GM18498 (cell line): Measurements from ENCODE around the gene XPO1.
"Not testable (repeated sequence)": the region's sequence is repeated elsewhere in the genome, so short reads cannot be mapped to it uniquely, and the experiment has no call there.

ENCODE experiments used
- ATAC-seq: cut with Tn5 transposase; IDR thresholded peaks from one replicate; pipeline ENCODE4 v1.9.1; 2021; ENCODE audit warnings: mild to moderate bottlenecking, moderate library complexity; ENCODE audit not compliant: unreplicated experiment

XPO1 gene, protein sequence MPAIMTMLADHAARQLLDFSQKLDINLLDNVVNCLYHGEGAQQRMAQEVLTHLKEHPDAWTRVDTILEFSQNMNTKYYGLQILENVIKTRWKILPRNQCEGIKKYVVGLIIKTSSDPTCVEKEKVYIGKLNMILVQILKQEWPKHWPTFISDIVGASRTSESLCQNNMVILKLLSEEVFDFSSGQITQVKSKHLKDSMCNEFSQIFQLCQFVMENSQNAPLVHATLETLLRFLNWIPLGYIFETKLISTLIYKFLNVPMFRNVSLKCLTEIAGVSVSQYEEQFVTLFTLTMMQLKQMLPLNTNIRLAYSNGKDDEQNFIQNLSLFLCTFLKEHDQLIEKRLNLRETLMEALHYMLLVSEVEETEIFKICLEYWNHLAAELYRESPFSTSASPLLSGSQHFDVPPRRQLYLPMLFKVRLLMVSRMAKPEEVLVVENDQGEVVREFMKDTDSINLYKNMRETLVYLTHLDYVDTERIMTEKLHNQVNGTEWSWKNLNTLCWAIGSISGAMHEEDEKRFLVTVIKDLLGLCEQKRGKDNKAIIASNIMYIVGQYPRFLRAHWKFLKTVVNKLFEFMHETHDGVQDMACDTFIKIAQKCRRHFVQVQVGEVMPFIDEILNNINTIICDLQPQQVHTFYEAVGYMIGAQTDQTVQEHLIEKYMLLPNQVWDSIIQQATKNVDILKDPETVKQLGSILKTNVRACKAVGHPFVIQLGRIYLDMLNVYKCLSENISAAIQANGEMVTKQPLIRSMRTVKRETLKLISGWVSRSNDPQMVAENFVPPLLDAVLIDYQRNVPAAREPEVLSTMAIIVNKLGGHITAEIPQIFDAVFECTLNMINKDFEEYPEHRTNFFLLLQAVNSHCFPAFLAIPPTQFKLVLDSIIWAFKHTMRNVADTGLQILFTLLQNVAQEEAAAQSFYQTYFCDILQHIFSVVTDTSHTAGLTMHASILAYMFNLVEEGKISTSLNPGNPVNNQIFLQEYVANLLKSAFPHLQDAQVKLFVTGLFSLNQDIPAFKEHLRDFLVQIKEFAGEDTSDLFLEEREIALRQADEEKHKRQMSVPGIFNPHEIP (N-terminal part only)

DNA sequence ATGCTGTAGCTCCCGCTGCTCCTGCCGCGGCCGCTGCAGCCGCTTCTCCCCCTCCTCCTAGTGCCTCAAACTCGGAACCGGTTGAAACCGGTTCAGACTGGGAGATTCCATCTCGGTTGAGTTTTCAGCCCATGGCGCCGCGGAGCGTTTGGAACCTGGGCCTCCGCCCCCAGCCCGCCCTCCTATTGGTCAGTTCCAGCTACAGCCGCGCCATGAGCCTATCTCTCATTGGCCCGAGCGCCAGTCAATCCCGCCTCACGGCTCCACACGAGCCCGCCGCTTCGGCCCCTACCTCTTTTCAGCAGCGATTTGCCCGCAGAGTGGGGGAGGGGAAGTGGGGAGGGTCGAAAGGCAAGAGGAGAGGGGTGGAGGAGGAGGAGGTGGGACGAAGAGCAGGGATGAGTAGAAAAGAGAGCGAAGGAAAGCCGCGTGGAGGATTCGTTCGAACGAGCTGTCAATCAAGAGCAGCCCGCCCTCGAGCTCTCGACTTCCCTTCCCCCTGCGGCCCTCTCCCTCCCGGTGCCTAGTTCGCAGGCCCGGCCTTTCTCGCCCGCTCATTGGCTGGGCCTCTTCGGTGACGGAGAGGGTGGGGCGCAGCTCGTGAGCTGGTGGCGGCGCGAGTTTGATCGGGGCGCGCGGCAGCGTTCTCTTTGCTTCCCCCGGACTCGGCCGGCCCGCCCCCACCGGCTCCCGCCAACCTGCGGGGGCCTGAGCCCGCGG, at the start of gene XPO1:
TSS of gene XPO1 (minus strand) at position 157 of the 720 bp plus-strand sequence. CDS start 4,459 bp downstream, outside the sequence.
- peak; percentile 88 for ATAC-seq

DNA sequence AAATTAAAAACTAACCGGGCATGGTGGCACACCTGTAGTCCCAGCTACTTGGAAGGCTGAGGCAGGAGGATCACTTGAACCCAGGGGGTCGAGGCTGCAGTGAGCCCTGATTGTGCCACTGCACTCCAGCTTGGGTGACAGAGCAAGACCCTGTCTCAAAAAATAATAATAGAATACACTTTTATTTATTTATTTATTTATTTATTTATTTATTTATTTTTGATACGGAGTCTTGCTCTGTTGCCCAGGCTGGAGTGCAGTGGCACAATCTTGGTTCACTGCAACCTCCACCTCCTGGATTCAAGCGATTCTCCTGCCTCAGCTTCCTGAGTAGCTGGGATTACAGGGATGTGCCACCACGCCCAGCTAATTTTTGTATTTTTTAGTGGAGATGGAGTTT, 48.8 kb upstream of the XPO1 start:
- ATAC-seq, result not testable (repeated sequence)

DNA sequence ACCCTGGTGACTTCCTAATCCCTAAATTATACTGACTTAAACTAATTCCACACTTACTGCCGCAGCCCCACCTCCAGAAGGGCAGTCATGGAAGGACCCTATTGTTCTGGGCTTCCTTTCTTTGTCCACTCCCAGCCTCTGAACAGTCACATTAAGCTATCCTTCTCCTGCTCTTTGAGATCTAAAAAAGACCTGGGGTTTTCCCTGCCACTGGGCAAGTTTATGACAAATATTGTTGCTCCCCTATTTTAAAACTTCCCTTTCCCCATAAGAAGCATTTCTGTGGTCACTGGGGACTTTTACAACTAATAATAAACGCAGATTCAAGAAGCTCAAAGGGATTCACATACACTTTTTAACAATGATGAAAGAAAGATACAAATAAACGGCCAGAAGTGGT, 47.2 kb upstream of the XPO1 start:
- no peak for ATAC-seq

DNA sequence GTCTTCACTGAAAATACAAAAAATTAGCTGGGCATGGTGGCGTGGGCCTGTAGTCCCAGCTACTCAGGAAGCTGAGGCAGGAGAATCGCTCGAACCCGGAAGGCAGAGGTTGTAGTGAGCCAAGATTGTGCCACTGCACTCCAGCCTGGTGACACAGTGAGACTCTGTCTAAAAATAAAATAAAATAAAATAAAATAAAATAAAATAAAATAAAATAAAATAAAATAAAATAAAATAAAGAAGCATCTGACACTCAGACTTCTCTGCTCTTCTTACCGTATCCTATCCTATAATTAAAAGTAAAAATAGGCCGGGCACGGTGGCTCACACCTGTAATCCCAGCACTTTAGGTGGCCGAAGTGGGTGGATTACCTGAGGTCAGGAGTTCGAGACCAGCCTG, 46.2 kb upstream of the XPO1 start:
- ATAC-seq, result not testable (repeated sequence)

DNA sequence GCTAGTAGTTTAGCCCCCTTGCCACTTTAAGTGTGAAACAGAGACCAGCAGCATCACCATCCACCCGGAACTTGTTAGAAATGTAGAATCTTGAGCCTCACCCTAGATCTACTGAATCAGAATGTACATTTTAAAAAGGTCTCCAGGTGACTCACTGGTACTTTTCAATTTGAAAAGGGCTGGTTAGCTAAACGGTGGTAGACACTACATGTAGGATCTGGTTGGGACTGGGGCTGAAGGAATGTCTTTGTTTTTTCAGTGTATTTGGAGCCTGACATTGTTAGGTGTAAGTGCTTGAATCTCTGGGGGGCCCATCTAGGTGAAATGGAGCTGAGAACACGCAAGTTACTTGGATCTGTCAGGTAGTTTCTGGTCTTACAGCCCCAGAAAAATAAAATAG, 44.0 kb upstream of the XPO1 start:
- ATAC-seq, result no peak

DNA sequence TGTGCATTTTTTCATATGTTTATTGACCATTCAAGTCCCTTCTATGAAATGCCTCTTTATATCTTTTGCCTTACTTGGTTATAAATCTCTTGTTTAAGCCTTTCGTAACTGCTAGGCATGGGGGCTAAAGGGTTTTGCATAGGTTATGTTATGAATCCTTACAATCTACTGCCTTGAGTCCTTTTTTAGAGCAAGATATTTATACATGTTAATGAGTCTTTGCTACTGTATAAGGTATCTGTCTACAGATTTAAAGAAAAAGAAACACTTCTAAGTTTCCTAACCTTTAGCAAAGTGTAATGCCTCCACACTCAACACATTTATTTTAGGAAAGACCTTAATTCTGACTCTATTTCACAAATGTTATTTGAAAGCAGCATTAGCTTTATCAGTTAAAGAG, 43.6 kb upstream of the XPO1 start:
- ATAC-seq, result no peak

DNA sequence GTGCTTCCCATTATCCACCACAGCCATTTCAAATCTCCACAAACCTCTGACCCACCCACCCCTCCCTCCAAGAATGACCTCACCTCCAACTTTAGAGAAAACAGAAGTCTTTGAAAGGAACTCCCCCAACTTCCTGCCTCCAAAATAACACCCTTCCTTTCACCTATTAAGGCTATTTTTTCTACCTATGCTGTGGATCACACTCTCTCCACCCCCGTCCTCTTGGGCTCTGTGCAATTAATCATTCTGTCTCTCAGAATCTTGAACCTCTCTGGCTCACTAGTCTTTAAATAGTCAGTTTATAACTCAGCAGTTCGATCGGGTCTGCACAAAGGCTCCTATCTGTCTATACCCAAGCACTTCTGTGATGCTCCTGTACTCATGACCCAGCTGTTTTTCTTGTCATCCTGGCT, 37.3 kb upstream of the XPO1 start:
- no peak for ATAC-seq

DNA sequence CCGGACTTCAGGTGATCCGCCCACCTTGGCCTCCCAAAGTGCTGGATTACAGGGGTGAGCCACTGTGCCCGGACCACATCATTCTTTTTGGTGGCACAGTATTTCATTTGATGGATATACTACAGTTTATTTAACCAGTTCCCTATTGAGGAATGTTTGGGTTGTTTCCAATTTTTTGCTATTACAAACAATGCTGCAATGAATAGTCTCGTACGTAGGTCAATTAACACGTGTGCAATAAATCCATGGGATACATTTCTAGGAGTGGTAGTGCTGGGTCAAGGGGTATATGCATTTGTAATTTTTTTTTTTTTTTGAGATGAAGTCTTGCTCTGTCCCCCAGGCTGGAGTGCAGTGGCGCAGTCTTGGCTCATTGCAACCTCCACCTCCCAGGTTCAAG, 28.4 kb upstream of the XPO1 start:
- ATAC-seq, result no peak

DNA sequence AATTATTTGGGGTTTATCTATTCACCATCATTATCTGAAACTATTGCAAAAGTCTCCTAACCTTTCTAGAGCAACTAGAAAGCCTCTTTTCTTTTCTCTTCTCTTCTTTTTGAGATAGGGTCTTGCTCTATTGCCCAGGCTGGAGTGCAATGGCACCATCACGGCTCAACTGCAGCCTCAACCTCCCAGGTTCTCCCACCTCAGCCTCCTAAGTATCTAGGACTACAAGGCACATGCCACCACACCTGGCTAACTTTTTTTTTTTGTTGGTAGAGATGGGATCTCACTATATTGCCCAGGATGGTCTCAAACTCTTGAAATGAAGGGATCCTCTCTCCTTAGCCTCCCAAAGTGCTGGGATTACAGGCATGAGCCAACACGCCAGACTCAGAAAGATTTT, 24.5 kb upstream of the XPO1 start:
- ATAC-seq, result no peak

DNA sequence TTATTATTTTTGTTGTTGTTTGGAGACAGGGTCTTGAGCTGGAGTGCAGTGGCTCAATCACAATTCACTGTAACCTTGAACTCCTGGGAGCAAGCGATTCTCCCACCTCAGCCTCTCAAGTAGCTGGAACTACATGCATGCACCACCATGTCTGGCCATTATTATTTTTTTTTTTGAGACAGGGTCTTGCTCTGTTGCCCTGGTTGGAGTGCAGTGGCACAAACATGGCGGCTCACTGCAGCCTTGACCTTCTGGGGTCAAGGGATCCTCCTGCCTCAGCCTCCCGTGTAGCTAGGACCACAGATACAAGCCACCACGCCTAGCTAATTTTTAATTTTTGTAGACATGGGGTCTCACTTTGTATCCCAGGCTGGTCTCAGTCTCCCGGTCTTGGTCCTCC, 20.0 kb upstream of the XPO1 start:
- ATAC-seq, result no peak

DNA sequence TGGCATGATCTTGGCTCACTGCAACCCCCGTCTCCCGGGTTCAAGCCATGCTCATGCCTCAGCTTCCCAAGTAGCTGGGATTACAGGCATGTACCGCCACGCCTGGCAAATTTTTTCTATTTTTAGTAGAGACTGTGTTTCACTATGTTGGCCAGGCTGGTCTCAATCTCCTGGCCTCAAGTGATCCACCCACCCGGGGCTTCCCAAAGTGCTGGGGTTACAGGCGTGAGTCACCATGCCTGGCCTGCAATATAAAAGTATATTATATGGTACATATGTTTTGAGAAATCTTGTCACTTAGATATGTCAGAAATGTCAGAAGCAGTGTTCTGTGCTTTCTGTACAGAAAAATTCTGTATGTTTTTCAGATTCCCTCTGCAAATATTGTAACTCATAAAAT, 19.2 kb upstream of the XPO1 start:
- ATAC-seq, result no peak

DNA sequence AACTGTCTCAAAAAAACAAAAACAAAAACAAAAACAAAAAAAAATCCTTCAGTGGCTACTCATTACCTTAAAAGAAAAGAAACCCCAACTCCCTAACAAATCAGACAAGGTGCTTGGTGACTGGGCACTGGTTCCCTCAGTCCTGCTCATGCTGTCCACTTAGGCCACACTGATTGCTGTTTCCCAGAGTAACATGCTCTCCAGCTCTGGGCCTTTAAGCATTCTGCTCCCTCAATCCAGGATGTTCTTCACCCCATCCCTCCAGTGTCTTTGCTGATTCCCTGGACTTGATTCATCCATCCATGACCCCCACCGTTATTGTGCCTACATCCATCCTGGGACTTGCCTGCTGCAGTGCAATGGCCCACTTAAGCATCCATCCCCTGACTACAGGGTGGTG, 16.4 kb upstream of the XPO1 start:
- no peak for ATAC-seq

DNA sequence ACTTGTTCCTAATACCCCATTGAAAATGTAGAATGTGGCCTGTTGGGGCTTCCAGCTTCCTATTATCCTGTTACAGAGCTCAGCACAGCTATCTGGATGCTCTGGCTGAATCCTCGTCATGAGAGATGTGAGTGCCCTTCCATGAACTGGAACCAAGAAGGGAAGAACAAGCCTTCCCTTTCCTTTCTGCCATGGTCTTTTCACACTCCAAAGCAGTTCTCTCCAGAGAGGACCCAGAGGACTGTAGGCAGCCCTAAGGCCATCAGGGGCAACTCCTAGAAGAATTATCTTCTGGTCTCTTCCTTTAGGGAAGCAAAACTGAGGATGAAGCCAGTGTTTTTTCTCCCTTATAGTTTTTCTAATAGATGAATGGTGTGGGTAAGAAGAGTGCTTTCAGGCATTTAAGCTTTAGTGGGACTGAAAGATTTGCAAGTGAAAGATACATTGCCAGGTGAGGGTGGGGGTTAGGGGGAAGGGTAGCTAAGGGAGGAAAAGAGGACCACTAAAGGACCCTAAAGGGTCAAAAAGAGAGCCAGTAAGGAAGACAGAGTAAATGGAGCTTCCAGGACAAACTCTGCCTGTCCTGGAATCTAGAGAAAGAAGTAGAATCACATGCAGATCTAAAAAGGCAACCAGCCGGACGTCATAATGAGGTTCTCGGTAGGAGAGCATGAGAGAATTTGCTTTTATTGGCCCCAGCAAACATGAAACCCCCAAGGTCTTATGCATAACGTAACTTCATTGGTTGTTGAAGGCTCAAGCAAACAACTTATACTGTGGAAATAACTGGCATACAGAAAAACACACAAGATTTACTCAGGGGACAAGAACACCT, 12.4 kb upstream of the XPO1 start:
- ATAC-seq, result no peak

DNA sequence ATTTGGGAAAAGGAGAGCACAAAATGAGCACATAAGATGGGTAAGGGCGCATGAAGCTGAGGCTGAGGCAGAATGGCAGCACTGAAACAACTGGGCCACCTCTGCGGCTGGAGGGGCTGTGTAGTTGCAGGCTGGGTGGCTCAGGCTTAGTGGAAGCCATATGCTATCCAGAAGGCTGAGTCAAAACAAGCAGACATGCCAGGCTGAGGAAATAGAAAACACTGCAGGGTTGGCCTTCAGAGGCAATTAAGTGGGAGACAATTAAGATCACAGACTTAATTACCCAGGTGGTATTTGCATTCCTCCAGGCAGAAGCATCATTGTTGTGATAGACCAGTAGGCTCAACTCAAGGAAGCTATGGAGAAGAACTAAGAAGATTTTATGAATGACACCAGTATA, 11.4 kb upstream of the XPO1 start:
- ATAC-seq, result no peak

DNA sequence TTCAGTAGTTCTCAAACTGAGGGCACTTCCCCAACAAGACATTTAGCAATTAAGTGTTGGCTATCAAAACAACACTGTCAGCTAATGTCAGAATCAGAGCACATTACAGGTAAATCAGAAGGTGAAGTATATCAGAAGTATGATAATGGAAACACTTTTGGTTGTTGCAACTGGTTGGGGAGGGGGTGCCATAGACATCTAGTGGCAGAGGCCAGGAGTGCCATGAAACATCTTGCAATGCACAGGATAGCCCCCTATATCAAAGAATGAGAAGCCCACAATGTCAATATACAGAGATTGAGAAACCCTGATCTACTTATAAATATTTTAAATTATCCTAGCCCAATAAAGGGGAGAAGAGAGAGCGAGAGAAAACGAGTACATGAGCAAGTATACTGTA, 4.9 kb upstream of the XPO1 start:
- ATAC-seq, result no peak

DNA sequence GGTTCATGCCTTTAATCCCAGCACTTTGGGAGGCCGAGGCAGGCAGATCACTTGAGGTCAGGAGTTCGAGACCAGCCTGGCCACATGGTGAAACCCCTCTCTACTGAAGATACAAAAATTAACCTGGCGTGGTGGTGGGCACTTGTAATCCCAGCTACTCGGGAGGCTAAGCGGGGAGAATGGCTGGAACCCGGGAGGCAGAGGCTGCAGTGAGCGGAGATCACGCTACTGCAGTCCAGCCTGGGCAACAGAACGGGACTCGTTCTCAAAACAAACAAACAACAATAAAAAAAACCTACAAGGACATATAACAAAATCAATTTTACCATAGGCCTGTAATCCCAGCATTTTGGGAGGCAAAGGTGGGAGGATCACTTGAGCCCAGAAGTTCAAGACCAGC, 2.0 kb upstream of the XPO1 start:
- ATAC-seq, result not testable (repeated sequence)

DNA sequence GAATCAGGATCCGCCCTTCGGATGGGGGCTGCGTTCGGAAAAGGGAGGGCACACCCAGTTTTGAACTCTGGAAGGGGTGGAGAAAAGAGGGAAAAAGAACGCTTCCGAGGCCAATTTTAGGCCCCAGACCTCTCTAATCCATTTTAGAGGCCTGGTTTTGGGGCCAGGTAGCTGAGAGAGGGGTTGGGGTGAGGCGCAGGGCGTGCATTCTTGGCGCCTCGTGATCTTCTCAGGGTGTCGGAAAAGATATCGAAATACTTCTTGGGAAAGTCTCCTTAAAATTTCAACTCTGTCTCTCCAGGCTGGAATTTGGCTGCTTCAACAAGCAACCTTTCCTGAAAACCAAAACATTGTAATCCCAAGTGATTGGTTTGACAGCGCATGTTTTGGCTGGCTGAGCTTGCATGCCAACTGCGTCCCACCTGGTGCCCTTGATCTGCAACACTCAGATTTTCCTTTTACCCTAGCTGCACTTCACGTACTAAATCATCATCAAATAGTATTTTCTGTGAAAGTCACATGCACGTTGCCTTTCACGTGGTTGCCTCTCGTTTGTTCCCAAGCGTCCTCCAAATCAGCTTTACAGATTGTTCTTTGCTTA, 864 bp upstream of the XPO1 start:
- ATAC-seq, result no peak

DNA sequence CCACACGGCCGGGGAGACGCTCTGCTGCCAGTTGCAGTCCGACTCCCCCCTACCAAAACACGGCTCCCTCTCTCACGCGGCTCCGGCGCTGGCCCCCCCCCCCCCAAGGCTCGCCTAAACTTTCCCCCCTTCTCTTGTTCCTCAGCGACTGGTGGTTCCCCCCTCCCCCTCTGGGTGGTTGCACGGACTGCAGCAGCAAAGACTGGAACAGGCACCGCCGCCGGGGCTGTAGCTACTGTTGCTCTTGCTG, 281 bp downstream of the XPO1 start:
- ATAC-seq, result no peak

DNA sequence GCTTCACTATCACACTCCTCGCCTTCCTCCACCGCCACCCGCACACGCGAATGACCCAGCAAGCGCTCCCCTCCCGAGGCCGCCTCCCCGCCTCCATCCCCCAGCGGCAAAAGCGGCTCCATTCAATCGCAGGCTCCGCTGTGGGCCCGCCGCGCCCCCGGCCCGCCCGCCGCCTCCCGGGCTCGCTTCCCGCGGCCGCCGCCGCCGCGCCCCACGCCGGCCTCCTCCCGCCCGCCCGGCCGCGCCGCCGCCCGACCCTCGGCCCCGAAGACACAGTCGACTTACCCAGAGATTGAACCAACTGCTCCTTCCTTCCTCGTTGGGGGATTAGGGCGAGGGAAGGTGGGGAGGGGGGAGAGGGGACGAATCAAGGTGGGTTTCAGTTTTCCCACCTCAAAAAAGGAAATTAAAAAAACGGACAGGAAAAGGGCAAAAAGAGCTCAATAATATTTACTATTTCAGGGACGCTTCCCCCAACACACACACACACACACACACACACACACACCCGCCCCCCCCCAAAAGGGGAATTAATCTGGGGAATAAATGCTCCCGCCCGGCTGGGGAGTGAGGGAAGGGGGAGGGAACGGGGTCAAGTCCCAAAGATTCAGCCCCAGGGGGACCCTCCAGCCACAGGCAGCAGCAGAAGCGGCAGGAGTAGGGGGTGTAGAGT, 743 bp downstream of the XPO1 start:
- ATAC-seq, result no peak
